Neuronal stem cell (in vitro differentiated cells): Measurements from ENCODE around the gene ZNF396.

Experiments used
- DNase-seq: peaks from one replicate; pipeline ENCODE4 v3.0.0-alpha.2; 2013; ENCODE audit warnings: low spot score
- H2AFZ ChIP-seq: one replicate; pipeline ENCODE4 v1.6.1; 2013; ENCODE audit warnings: mild to moderate bottlenecking, low read length, inconsistent platforms
- H2AK5ac ChIP-seq: 2 replicates; pipeline ENCODE4 v1.6.1; 2013; ENCODE audit warnings: low read depth, mild to moderate bottlenecking, inconsistent platforms, low read length, moderate library complexity, mixed read lengths
- H2BK120ac ChIP-seq: 2 replicates; pipeline ENCODE4 v1.6.1; 2013; ENCODE audit warnings: low read depth, mild to moderate bottlenecking, inconsistent platforms, low read length, moderate library complexity, mixed read lengths
- H2BK12ac ChIP-seq: one replicate; pipeline ENCODE4 v1.6.1; 2013; ENCODE audit warnings: low read length, inconsistent platforms
- H2BK15ac ChIP-seq: 2 replicates; pipeline ENCODE4 v1.6.1; 2013; ENCODE audit warnings: mild to moderate bottlenecking, low read length, inconsistent platforms, mixed read lengths
- H2BK5ac ChIP-seq: one replicate; pipeline ENCODE4 v1.6.1; 2013; ENCODE audit warnings: inconsistent platforms, mild to moderate bottlenecking, low read length, moderate library complexity
- H3K14ac ChIP-seq: one replicate; pipeline ENCODE4 v1.6.1; 2013; ENCODE audit warnings: low read length, inconsistent platforms
- H3K18ac ChIP-seq: 2 replicates; pipeline ENCODE4 v1.6.1; 2013; ENCODE audit warnings: low read length, inconsistent platforms
- H3K23ac ChIP-seq: 2 replicates; pipeline ENCODE4 v1.6.1; 2013; ENCODE audit warnings: low read depth, mild to moderate bottlenecking, mixed read lengths, low read length, inconsistent platforms; ENCODE audit not compliant: poor library complexity
- H3K27ac ChIP-seq: replicated peaks from 3 replicates; pipeline ENCODE4 v1.5.1; 2013; ENCODE audit warnings: low read length, inconsistent platforms
- H3K27me3 ChIP-seq, 3 experiments: 2 replicates each; pipeline ENCODE4 v1.6.1; 2013; ENCODE audit warnings: low read length in 3 of 3, mild to moderate bottlenecking in 2 of 3, inconsistent platforms in 1 of 3, low read depth in 1 of 3, mixed read lengths in 1 of 3, moderate library complexity in 1 of 3; ENCODE audit not compliant: control insufficient read depth in 3 of 3, insufficient read depth in 3 of 3
- H3K36me3 ChIP-seq, 2 donors: replicated peaks in 1 of 2; 2 replicates each; pipeline ENCODE4 v1.6.1; 2013; ENCODE audit warnings: low read length in 2 of 2; ENCODE audit not compliant: control insufficient read depth in 2 of 2, insufficient read depth in 2 of 2
- H3K4ac ChIP-seq: 2 replicates; pipeline ENCODE4 v1.6.1; 2013; ENCODE audit warnings: inconsistent platforms, mild to moderate bottlenecking, low read length, moderate library complexity
- H3K4me1 ChIP-seq, 2 donors: 1 replicate in 1 of 2; 2 replicates in 1 of 2; pipeline ENCODE4 v1.6.1; 2013; ENCODE audit warnings: low read length in 2 of 2, low read depth in 1 of 2; ENCODE audit not compliant: control insufficient read depth in 2 of 2, insufficient read depth in 1 of 2
- H3K4me2 ChIP-seq: one replicate; pipeline ENCODE4 v1.6.1; 2013; ENCODE audit warnings: mild to moderate bottlenecking, low read length, inconsistent platforms; ENCODE audit not compliant: insufficient read depth, poor library complexity, severe bottlenecking
- H3K4me3 ChIP-seq, 2 donors: 2 replicates each; pipeline ENCODE4 v1.5.1; 2013; ENCODE audit warnings: low read length in 2 of 2, mild to moderate bottlenecking in 2 of 2, inconsistent platforms in 1 of 2, moderate library complexity in 1 of 2
- H3K79me1 ChIP-seq: one replicate; pipeline ENCODE4 v1.6.1; 2013; ENCODE audit warnings: low read depth, mild to moderate bottlenecking, inconsistent platforms, low read length, moderate library complexity
- H3K9ac ChIP-seq: one replicate; pipeline ENCODE4 v1.6.1; 2013; ENCODE audit warnings: mild to moderate bottlenecking, low read depth, low read length, inconsistent platforms; ENCODE audit not compliant: poor library complexity
- H3K9me3 ChIP-seq, 2 donors: replicated peaks in 1 of 2; 2 replicates each; pipeline versions ENCODE3 to v1.6.1; 2013; ENCODE audit warnings: low read length in 2 of 2, mild to moderate bottlenecking in 2 of 2, inconsistent platforms in 1 of 2, low read depth in 1 of 2, mixed read lengths in 1 of 2, moderate library complexity in 1 of 2; ENCODE audit not compliant: control insufficient read depth in 2 of 2, insufficient read depth in 1 of 2
- H4K8ac ChIP-seq: one replicate; pipeline ENCODE4 v1.6.1; 2013; ENCODE audit warnings: low read depth, mild to moderate bottlenecking, inconsistent platforms, low read length, moderate library complexity
- H4K91ac ChIP-seq: one replicate; pipeline ENCODE4 v1.6.1; 2013; ENCODE audit warnings: low read length, low read depth, mild to moderate bottlenecking, inconsistent platforms; ENCODE audit not compliant: poor library complexity
- WGBS, 2 donors: extraction: QIAGEN DNeasy Blood & Tissue Kit; methylation state at CpG; one replicate each; pipeline ENCODE4 v1.1.7; 2013; ENCODE audit warnings: missing lambda C conversion rate in 2 of 2, mixed read lengths in 1 of 2; ENCODE audit not compliant: insufficient read length in 2 of 2, insufficient replicate concordance in 1 of 2; ENCODE audit errors: extremely low coverage in 2 of 2; 5-methylcytosine and 5-hydroxymethylcytosine counted together

The ZNF396 gene

DNA sequence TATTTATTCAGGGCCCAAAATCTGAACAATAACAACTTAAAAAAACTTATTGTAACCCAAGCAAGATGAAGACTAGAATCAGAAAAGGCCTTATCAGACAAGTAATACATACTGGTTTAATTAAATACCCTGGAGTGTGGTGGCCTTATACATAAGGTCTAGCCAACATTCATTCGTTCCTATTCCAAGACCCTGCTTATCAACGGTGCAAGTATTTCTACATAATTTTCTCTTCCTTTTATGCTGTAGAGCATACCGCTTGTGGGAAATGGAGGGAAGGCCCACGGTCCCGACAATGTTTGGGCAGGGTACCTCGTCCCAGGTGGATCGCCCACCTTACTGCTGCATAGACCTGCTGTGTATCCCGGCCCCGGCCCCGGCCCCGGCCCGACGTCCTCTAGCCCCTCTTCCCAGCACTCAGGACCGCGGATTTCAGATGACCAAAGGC, 33.6 kb downstream of the ZNF396 start:
- H3K27ac ChIP-seq = no peak overlapping the region
- peaks cover 4 to 16% of the 10 kb centered on the region in 2 donors for H3K4me1 ChIP-seq

DNA sequence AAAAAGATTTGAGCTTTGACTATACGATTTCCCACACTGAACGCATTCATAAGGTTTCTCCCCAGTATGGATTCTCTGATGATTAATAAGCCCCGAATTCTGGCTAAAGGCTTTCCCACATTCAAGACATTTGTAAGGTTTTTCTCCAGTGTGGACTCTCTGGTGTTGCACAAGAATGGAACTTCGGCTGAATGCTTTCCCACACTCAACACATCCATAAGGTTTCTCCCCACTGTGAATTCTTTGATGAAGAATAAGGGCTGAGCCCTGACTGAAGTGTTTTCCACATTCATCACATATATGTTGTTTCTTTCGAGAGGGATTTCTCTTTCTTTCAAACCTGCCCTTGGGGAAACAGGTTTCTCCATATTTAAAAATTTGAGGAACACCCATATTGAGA, 39.9 kb downstream of the ZNF396 start:
- H2BK12ac ChIP-seq = no peak overlapping the region
- H3K36me3 ChIP-seq = peaks cover 32 to 100% of the 10 kb centered on the region in 2 donors
- H3K4ac ChIP-seq = no peak overlapping the region
- H3K23ac ChIP-seq = no peak overlapping the region
- no peak overlapping the region for H4K91ac ChIP-seq
- H3K4me3 ChIP-seq = no peak overlapping the region
- no peak overlapping the region for H2BK120ac ChIP-seq
- H3K27me3 ChIP-seq = no peaks in the 10 kb centered on the region
- H3K27ac ChIP-seq = no peak overlapping the region
- no peak overlapping the region for H4K8ac ChIP-seq
- H2BK15ac ChIP-seq = no peak overlapping the region
- no peak for DNase-seq
- peaks cover 0 to 15% of the 10 kb centered on the region in 2 donors for H3K9me3 ChIP-seq
- no peak overlapping the region for H2AK5ac ChIP-seq
- H3K4me1 ChIP-seq = no peaks in the 10 kb centered on the region
- no peak overlapping the region for H3K18ac ChIP-seq
- no CpG with 5 or more reads among the region's 5 CpGs for WGBS, 2 donors
- no peak overlapping the region for H2BK5ac ChIP-seq
- no peak overlapping the region for H3K14ac ChIP-seq
- no peaks in the 10 kb centered on the region for H3K79me1 ChIP-seq
- H2AFZ ChIP-seq = no peak overlapping the region
- H3K9ac ChIP-seq = no peak overlapping the region
- no peak overlapping the region for H3K4me2 ChIP-seq

More for the DNA sequence above, 33.6 kb downstream of the ZNF396 start:
- Histone ChIP-seq H2BK120ac (no peak overlapping the region), H3K9ac (peak overlapping the region; percentile 82), H2BK12ac (no peak overlapping the region), H2BK5ac (peak overlapping the region; percentile 98), H2AFZ (peak overlapping the region; percentile 92), H3K4me3 (peak overlapping the region; percentile 93 to 97), H3K23ac (peak overlapping the region; percentile 66), H3K79me1 (peaks cover 6% of the 10 kb centered on the region), H3K4ac (no peak overlapping the region), H2AK5ac (no peak overlapping the region), H3K9me3 (no peaks in the 10 kb centered on the region), H3K18ac (peak overlapping the region; percentile 67), H4K91ac (no peak overlapping the region), H3K4me2 (peak overlapping the region; percentile 54), H3K27me3 (no peaks in the 10 kb centered on the region), H3K14ac (no peak overlapping the region), H2BK15ac (no peak overlapping the region), H4K8ac (no peak overlapping the region), H3K36me3 (peaks cover 15 to 43% of the 10 kb centered on the region in 2 donors)
- no peak for DNase-seq
- WGBS, 2 donors = no CpG with 5 or more reads among the region's 15 CpGs

DNA sequence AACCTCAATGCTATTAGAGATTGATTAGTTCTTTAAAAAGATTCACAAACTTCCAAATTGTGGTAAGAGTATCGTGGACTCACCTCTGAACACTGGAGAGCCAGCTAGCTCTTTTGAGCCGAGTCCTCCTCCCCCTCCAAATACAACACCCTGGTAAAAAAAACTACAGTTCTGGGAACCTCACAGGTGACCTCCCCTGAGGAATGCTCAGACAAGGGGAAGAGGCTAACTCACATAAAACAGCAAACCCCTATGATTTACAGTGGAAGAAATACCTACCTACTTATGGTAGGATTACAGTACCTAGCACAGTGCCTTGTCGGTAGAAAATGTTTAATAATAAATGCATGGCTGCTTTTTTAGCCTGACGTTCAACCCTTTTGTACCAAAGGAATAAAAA, 41.3 kb downstream of the ZNF396 start:
- Histone ChIP-seq H3K4me3 (no peak overlapping the region), H4K91ac (no peak overlapping the region), H3K9me3 (peaks cover 0 to 15% of the 10 kb centered on the region in 2 donors), H3K9ac (no peak overlapping the region), H2AFZ (no peak overlapping the region), H3K4me2 (no peak overlapping the region), H3K79me1 (no peaks in the 10 kb centered on the region), H3K27ac (no peak overlapping the region), H3K4me1 (peaks cover 0 to 2% of the 10 kb centered on the region in 2 donors), H3K14ac (no peak overlapping the region), H2BK12ac (no peak overlapping the region), H4K8ac (no peak overlapping the region), H2AK5ac (no peak overlapping the region), H3K36me3 (peaks cover 38 to 99% of the 10 kb centered on the region in 2 donors), H3K4ac (no peak overlapping the region), H3K18ac (no peak overlapping the region), H2BK15ac (no peak overlapping the region), H2BK120ac (no peak overlapping the region), H3K27me3 (no peaks in the 10 kb centered on the region), H3K23ac (no peak overlapping the region), H2BK5ac (no peak overlapping the region)
- DNase-seq = no peak
- WGBS, 2 donors = no CpG with 5 or more reads among the region's 4 CpGs

DNA sequence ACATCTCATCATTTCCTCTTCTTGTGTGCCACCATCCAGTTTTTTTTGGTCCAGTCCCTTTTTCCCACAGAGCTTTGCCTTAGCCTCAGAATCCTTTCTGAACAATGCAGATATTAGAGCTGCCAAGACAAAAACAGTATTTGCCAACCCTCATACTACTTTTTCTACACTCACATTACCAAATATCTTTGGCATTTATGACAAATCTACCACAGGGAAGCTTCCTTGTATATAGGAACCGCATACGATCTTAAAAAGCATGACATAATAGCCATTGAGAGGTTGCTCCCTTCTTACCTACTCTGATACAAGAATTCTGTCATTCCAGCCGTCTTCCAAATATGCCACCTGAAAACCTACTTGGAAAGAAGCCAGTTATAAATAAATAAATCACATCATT, 42.3 kb downstream of the ZNF396 start:
- H3K27ac ChIP-seq = no peak overlapping the region
- H4K8ac ChIP-seq = no peak overlapping the region
- H2AFZ ChIP-seq = no peak overlapping the region
- peaks cover 0 to 15% of the 10 kb centered on the region in 2 donors for H3K9me3 ChIP-seq
- no peak overlapping the region for H3K4me3 ChIP-seq
- H2AK5ac ChIP-seq = no peak overlapping the region
- H3K9ac ChIP-seq = no peak overlapping the region
- no peak overlapping the region for H3K4me2 ChIP-seq
- no peak for DNase-seq
- H3K18ac ChIP-seq = no peak overlapping the region
- no peak overlapping the region for H2BK12ac ChIP-seq
- H3K79me1 ChIP-seq = no peaks in the 10 kb centered on the region
- no peak overlapping the region for H2BK15ac ChIP-seq
- H3K27me3 ChIP-seq = no peaks in the 10 kb centered on the region
- H2BK5ac ChIP-seq = no peak overlapping the region
- H3K23ac ChIP-seq = no peak overlapping the region
- peaks cover 0 to 2% of the 10 kb centered on the region in 2 donors for H3K4me1 ChIP-seq
- WGBS, 2 donors = no CpG with 5 or more reads among the region's 3 CpGs
- H2BK120ac ChIP-seq = no peak overlapping the region
- H3K4ac ChIP-seq = no peak overlapping the region
- H3K36me3 ChIP-seq = peaks cover 32 to 89% of the 10 kb centered on the region in 2 donors
- H3K14ac ChIP-seq = no peak overlapping the region
- H4K91ac ChIP-seq = no peak overlapping the region
